HG02943 (cell line): ENCODE measurements around the gene RABGAP1L.

Experiments
- ATAC-seq: cut with Tn5 transposase; IDR thresholded peaks from one replicate; pipeline ENCODE4 v1.9.1; 2021; ENCODE audit warnings: mild to moderate bottlenecking, low read depth, moderate library complexity; ENCODE audit not compliant: unreplicated experiment

Gene RABGAP1L

GRCh38 chr1:174939775-174940545 lies 780.6 kb downstream of the RABGAP1L start:
- no peak for ATAC-seq

GRCh38 chr1:174940646-174941175 lies 781.4 kb downstream of the RABGAP1L start:
- no peak for ATAC-seq

GRCh38 chr1:174942547-174943255 lies 783.4 kb downstream of the RABGAP1L start:
- no peak for ATAC-seq

GRCh38 chr1:174946031-174946430 lies 786.7 kb downstream of the RABGAP1L start:
- ATAC-seq = no peak

GRCh38 chr1:174949061-174949460 lies 789.7 kb downstream of the RABGAP1L start:
- no peak for ATAC-seq

GRCh38 chr1:174949645-174950044 lies 790.3 kb downstream of the RABGAP1L start:
- ATAC-seq = no peak

- ATAC-seq = no peak
Observed at GRCh38 chr1:174953285-174954072, 794.2 kb downstream of the RABGAP1L start.

- ATAC-seq = no peak
Observed at GRCh38 chr1:174954073-174954460, 794.7 kb downstream of the RABGAP1L start.

- ATAC-seq = no peak
Observed at GRCh38 chr1:174954671-174955669, 795.6 kb downstream of the RABGAP1L start.

GRCh38 chr1:174956086-174956485 lies 796.8 kb downstream of the RABGAP1L start:
- ATAC-seq = no peak

- ATAC-seq = no peak
Observed at GRCh38 chr1:174956976-174957375, 797.7 kb downstream of the RABGAP1L start.

- no peak for ATAC-seq
Observed at GRCh38 chr1:174957829-174958228, 798.5 kb downstream of the RABGAP1L start.

- ATAC-seq = no peak
Observed at GRCh38 chr1:174958396-174958795, 799.1 kb downstream of the RABGAP1L start.

GRCh38 chr1:174960362-174960761 lies 801.0 kb downstream of the RABGAP1L start:
- no peak for ATAC-seq

- no peak for ATAC-seq
Observed at GRCh38 chr1:174963529-174964125, 804.3 kb downstream of the RABGAP1L start.

- ATAC-seq = no peak
Observed at GRCh38 chr1:174964261-174964971, 805.1 kb downstream of the RABGAP1L start.

- no peak for ATAC-seq
Observed at GRCh38 chr1:174964972-174965361, 805.6 kb downstream of the RABGAP1L start.

- ATAC-seq = no peak
Observed at GRCh38 chr1:174965362-174966007, 806.2 kb downstream of the RABGAP1L start.
